Measurements from ENCODE around the gene LEAP2.

The LEAP2 gene

GRCh38 chr5:132886064-132886823 lies 12.8 kb downstream of the LEAP2 start:
- TF ChIP-seq ZBTB7A (IDR thresholded peaks at IDR 0.05; ENCODE audit: low read depth) = no peak
- TF ChIP-seq CREB1 (IDR thresholded peaks at IDR 0.05; ENCODE audit: low read depth) = no peak
- TF ChIP-seq, protein P1, sequence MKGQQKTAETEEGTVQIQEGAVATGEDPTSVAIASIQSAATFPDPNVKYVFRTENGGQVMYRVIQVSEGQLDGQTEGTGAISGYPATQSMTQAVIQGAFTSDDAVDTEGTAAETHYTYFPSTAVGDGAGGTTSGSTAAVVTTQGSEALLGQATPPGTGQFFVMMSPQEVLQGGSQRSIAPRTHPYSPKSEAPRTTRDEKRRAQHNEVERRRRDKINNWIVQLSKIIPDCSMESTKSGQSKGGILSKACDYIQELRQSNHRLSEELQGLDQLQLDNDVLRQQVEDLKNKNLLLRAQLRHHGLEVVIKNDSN (IDR thresholded peaks at IDR 0.05) = no peak
- no peak for TF ChIP-seq TAF1 (IDR thresholded peaks at IDR 0.05; ENCODE audit: low read depth)
- TF ChIP-seq, protein P2, sequence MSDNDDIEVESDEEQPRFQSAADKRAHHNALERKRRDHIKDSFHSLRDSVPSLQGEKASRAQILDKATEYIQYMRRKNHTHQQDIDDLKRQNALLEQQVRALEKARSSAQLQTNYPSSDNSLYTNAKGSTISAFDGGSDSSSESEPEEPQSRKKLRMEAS (IDR thresholded peaks at IDR 0.05) = no peak
- no peak for TF ChIP-seq CEBPB (IDR thresholded peaks at IDR 0.05)
- no peak for TF ChIP-seq NFIC (IDR thresholded peaks at IDR 0.05)
- no peak for TF ChIP-seq TEAD4 (IDR thresholded peaks at IDR 0.05)
- no peak for TF ChIP-seq TCF12 (IDR thresholded peaks at IDR 0.05; ENCODE audit: low read depth)
- no peak for TF ChIP-seq FOXM1 (IDR thresholded peaks at IDR 0.05; ENCODE audit: borderline replicate concordance, low read depth)
- no peak for TF ChIP-seq EGR1 (IDR thresholded peaks at IDR 0.05)
- TF ChIP-seq RAD21 (IDR thresholded peaks at IDR 0.05; ENCODE audit: low read depth) = no peak
- no peak for TF ChIP-seq YY1 (IDR thresholded peaks at IDR 0.05; ENCODE audit: low read depth)
- TF ChIP-seq, protein P3, sequence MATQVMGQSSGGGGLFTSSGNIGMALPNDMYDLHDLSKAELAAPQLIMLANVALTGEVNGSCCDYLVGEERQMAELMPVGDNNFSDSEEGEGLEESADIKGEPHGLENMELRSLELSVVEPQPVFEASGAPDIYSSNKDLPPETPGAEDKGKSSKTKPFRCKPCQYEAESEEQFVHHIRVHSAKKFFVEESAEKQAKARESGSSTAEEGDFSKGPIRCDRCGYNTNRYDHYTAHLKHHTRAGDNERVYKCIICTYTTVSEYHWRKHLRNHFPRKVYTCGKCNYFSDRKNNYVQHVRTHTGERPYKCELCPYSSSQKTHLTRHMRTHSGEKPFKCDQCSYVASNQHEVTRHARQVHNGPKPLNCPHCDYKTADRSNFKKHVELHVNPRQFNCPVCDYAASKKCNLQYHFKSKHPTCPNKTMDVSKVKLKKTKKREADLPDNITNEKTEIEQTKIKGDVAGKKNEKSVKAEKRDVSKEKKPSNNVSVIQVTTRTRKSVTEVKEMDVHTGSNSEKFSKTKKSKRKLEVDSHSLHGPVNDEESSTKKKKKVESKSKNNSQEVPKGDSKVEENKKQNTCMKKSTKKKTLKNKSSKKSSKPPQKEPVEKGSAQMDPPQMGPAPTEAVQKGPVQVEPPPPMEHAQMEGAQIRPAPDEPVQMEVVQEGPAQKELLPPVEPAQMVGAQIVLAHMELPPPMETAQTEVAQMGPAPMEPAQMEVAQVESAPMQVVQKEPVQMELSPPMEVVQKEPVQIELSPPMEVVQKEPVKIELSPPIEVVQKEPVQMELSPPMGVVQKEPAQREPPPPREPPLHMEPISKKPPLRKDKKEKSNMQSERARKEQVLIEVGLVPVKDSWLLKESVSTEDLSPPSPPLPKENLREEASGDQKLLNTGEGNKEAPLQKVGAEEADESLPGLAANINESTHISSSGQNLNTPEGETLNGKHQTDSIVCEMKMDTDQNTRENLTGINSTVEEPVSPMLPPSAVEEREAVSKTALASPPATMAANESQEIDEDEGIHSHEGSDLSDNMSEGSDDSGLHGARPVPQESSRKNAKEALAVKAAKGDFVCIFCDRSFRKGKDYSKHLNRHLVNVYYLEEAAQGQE (IDR thresholded peaks at IDR 0.05; ENCODE audit: low read depth) = no peak
- no peak for TF ChIP-seq EP300 (IDR thresholded peaks at IDR 0.05; ENCODE audit: borderline replicate concordance)

DNA sequence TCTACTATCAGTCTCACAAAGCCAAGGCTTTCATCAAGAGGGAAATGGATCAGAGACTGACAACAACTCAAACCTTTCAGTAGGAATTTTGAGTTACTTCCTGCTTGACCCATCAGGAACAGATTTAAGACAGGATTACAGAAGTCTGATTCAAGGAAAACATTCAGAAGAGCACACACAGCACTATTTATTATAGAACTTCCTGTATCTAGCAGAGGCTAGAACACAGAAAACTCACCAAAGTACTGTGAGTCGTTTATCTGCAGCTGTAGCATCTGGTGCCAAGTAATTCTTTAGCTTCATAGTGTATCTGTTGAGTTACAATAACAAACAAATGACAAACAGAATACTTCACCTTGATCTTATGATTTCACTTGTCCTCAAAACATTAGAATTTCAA lies 13.8 kb downstream of the LEAP2 start:
- TF ChIP-seq YY1 (IDR thresholded peaks at IDR 0.05; ENCODE audit: low read depth) (no peak), EGR1 (IDR thresholded peaks at IDR 0.05) (no peak), FOXM1 (IDR thresholded peaks at IDR 0.05; ENCODE audit: borderline replicate concordance, low read depth) (no peak), RAD21 (IDR thresholded peaks at IDR 0.05; ENCODE audit: low read depth) (no peak), CREB1 (IDR thresholded peaks at IDR 0.05; ENCODE audit: low read depth) (no peak), ZBTB7A (IDR thresholded peaks at IDR 0.05; ENCODE audit: low read depth) (no peak), CEBPB (IDR thresholded peaks at IDR 0.05) (no peak), TAF1 (IDR thresholded peaks at IDR 0.05; ENCODE audit: low read depth) (no peak)
- TF ChIP-seq, protein P2 (IDR thresholded peaks at IDR 0.05) = no peak
- TF ChIP-seq, protein P3 (IDR thresholded peaks at IDR 0.05; ENCODE audit: low read depth) = no peak

DNA sequence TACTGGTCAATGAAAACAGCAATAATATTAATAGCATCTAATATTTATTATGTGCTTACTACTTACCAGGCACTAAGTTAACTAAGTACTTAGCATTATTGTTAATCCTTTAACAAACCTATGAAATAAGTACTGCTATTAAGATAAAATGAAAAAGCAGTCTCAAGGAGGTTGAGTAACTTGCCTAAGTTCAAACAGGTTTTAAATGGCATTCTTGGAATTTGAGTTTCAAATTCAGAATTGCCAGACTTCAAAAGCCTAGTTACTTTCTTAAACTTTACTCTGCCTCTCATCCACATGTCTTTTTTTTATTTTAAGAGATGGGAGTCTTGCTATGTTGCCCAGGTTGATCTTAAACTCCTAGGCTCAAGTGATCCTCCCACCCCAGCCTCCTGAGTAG lies 16.0 kb downstream of the LEAP2 start:
- TF ChIP-seq, protein P2 (IDR thresholded peaks at IDR 0.05) = no peak
- TF ChIP-seq, protein P3 (IDR thresholded peaks at IDR 0.05; ENCODE audit: low read depth) = no peak
- TF ChIP-seq RAD21 (IDR thresholded peaks at IDR 0.05; ENCODE audit: low read depth) (no peak), EP300 (IDR thresholded peaks at IDR 0.05; ENCODE audit: borderline replicate concordance) (no peak), TEAD4 (IDR thresholded peaks at IDR 0.05) (no peak), TAF1 (IDR thresholded peaks at IDR 0.05; ENCODE audit: low read depth) (no peak), EGR1 (IDR thresholded peaks at IDR 0.05) (no peak), CREB1 (IDR thresholded peaks at IDR 0.05; ENCODE audit: low read depth) (no peak), FOXM1 (IDR thresholded peaks at IDR 0.05; ENCODE audit: borderline replicate concordance, low read depth) (no peak), ZBTB7A (IDR thresholded peaks at IDR 0.05; ENCODE audit: low read depth) (no peak)

DNA sequence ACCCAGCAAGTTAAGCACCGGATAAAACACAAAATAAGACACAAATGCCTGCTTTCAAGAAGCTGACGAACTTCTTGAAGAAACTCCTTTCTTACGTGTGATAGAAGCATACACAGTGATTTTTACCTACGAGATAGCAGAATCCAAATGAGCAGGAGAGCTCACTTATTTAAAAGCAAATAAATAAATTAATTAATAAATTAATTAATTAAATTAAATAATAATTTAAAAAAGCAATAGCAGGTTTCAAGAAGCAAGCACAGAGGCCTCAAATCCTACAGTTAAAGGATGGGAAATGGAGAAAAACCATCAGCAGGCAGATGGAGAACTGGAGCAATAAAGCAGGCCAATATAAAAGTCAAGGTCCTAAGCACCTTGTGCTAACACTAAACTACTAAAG lies 17.3 kb downstream of the LEAP2 start:
- TF ChIP-seq CEBPB (IDR thresholded peaks at IDR 0.05) (no peak), TEAD4 (IDR thresholded peaks at IDR 0.05) (no peak), TCF12 (IDR thresholded peaks at IDR 0.05; ENCODE audit: low read depth) (no peak), ZBTB7A (IDR thresholded peaks at IDR 0.05; ENCODE audit: low read depth) (no peak), CREB1 (IDR thresholded peaks at IDR 0.05; ENCODE audit: low read depth) (no peak), EGR1 (IDR thresholded peaks at IDR 0.05) (no peak), TAF1 (IDR thresholded peaks at IDR 0.05; ENCODE audit: low read depth) (no peak), RAD21 (IDR thresholded peaks at IDR 0.05; ENCODE audit: low read depth) (no peak), NFIC (IDR thresholded peaks at IDR 0.05) (no peak), FOXM1 (IDR thresholded peaks at IDR 0.05; ENCODE audit: borderline replicate concordance, low read depth) (no peak), YY1 (IDR thresholded peaks at IDR 0.05; ENCODE audit: low read depth) (no peak), EP300 (IDR thresholded peaks at IDR 0.05; ENCODE audit: borderline replicate concordance) (no peak)
- TF ChIP-seq, protein P3 (IDR thresholded peaks at IDR 0.05; ENCODE audit: low read depth) = no peak
- TF ChIP-seq, protein P1 (IDR thresholded peaks at IDR 0.05) = no peak
- TF ChIP-seq, protein P2 (IDR thresholded peaks at IDR 0.05) = no peak
